GM23338 (cell line): ENCODE data around the gene MAD1L1. TPM values are rescaled to one million over a fixed set of nuclear protein-coding genes. Genes with fewer than 3 reads are reported as not detected.

Source experiments
- ATAC-seq: fragments of 200-7000 bp; cut with Tn5 transposase; 3 replicates; pipeline ENCODE4 v1.9.1; 2020
- DNase-seq: peaks from one replicate; pipeline ENCODE4 v3.0.0-alpha.2; 2015; ENCODE audit warnings: low spot score
- H2AFZ ChIP-seq: fragments of 200-600 bp; sonication (generic); 2 replicates; pipeline ENCODE4 v1.8.0; 2016; ENCODE audit warnings: antibody characterized with exemption, mild to moderate bottlenecking, moderate library complexity
- H3F3A ChIP-seq: fragments of 200-600 bp; sonication (generic); replicated peaks from 2 replicates; pipeline ENCODE4 v1.8.0; 2017; ENCODE audit warnings: antibody characterized with exemption, mixed run types, low read depth
- H3K27ac ChIP-seq: fragments of 200-600 bp; sonication (generic); 2 replicates; pipeline ENCODE4 v1.6.1; 2016; ENCODE audit warnings: low read depth
- H3K27me3 ChIP-seq: fragments of 200-600 bp; sonication (generic); 2 replicates; pipeline ENCODE4 v1.8.0; 2016; ENCODE audit warnings: mild to moderate bottlenecking, mixed run types, moderate library complexity; ENCODE audit not compliant: insufficient read depth
- H3K36me3 ChIP-seq: fragments of 200-600 bp; sonication (generic); 2 replicates; pipeline ENCODE4 v1.8.0; 2016; ENCODE audit warnings: mild to moderate bottlenecking; ENCODE audit not compliant: insufficient read depth
- H3K4me1 ChIP-seq: fragments of 200-600 bp; sonication (generic); 2 replicates; pipeline ENCODE4 v1.8.0; 2016; ENCODE audit warnings: mild to moderate bottlenecking, moderate library complexity; ENCODE audit not compliant: insufficient read depth
- H3K4me2 ChIP-seq: fragments of 200-600 bp; sonication (generic); 2 replicates; pipeline ENCODE4 v1.7.1; 2017; ENCODE audit warnings: mixed run types
- H3K4me3 ChIP-seq: fragments of 200-600 bp; sonication (generic); 2 replicates; pipeline ENCODE4 v1.6.1; 2016; ENCODE audit warnings: mixed run types
- H3K79me2 ChIP-seq: fragments of 200-600 bp; sonication (generic); replicated peaks from 2 replicates; pipeline ENCODE4 v1.8.0; 2017; ENCODE audit warnings: mild to moderate bottlenecking; ENCODE audit not compliant: insufficient read depth
- H3K9me2 ChIP-seq: fragments of 200-600 bp; sonication (generic); 2 replicates; pipeline ENCODE4 v1.8.0; 2017; ENCODE audit not compliant: insufficient read depth
- H4K20me1 ChIP-seq: fragments of 200-600 bp; sonication (generic); replicated peaks from 2 replicates; pipeline ENCODE4 v1.8.0; 2017; ENCODE audit warnings: mild to moderate bottlenecking; ENCODE audit not compliant: insufficient read depth
- H3K27ac Mint-ChIP-seq: 2 replicates; pipeline ENCODE4 v1.8.0; 2020; ENCODE audit warnings: inconsistent platforms, mild to moderate bottlenecking, moderate library complexity, mixed read lengths
- H3K27me3 Mint-ChIP-seq: 3 replicates; pipeline ENCODE4 v1.8.0; 2022; ENCODE audit warnings: low read depth, mild to moderate bottlenecking, moderate library complexity, mixed read lengths, inconsistent platforms; ENCODE audit not compliant: insufficient read depth, poor library complexity
- H3K36me3 Mint-ChIP-seq: 3 replicates; pipeline ENCODE4 v1.8.0; 2021; ENCODE audit warnings: low read depth, mild to moderate bottlenecking, inconsistent platforms, moderate library complexity, mixed read lengths
- H3K4me1 Mint-ChIP-seq: 3 replicates; pipeline ENCODE4 v1.8.0; 2020; ENCODE audit warnings: mild to moderate bottlenecking, inconsistent platforms, mixed read lengths
- H3K4me3 Mint-ChIP-seq: 3 replicates; pipeline ENCODE4 v1.8.0; 2021; ENCODE audit warnings: moderate library complexity, mild to moderate bottlenecking, inconsistent platforms, mixed read lengths
- H3K9me3 Mint-ChIP-seq: 3 replicates; pipeline ENCODE4 v1.8.0; 2020; ENCODE audit warnings: moderate library complexity, mild to moderate bottlenecking, inconsistent platforms, mixed read lengths
- CREB1 ChIP-seq: fragments of 250-450 bp; sonication (Bioruptor Pico); IDR thresholded peaks from 2 replicates; pipeline ENCODE4 v1.5.0; 2020; ENCODE audit warnings: low read depth, mild to moderate bottlenecking, moderate library complexity
- EZH2 ChIP-seq: fragments of 200-600 bp; sonication (generic); IDR thresholded peaks from one replicate; pipeline ENCODE4 v1.8.0; 2017; ENCODE audit warnings: antibody characterized with exemption, mild to moderate bottlenecking, low read depth; ENCODE audit not compliant: unreplicated experiment
- EZH2phosphoT487 ChIP-seq: fragments of 200-600 bp; sonication (generic); IDR thresholded peaks from one replicate; pipeline ENCODE4 v1.8.1; 2018; ENCODE audit warnings: antibody characterized with exemption; ENCODE audit not compliant: unreplicated experiment
- JUNB ChIP-seq: IDR thresholded peaks from one replicate; pipeline ENCODE4 v1.6.1; 2016; ENCODE audit warnings: antibody characterized with exemption; ENCODE audit not compliant: unreplicated experiment
- NANOG ChIP-seq: IDR thresholded peaks from 2 replicates; pipeline ENCODE4 v1.6.1; 2016; ENCODE audit warnings: antibody characterized with exemption, borderline replicate concordance
- POLR2AphosphoS5 ChIP-seq: IDR thresholded peaks from 2 replicates; pipeline ENCODE4 v1.6.1; 2016; ENCODE audit warnings: antibody characterized with exemption, low read depth
- STAT1 ChIP-seq: IDR thresholded peaks from one replicate; pipeline ENCODE4 v1.6.1; 2016; ENCODE audit warnings: antibody characterized with exemption; ENCODE audit not compliant: unreplicated experiment
- ZNF114 ChIP-seq: fragments of 250-450 bp; sonication (Bioruptor Pico); IDR thresholded peaks from 2 replicates; pipeline ENCODE4 v1.5.0; 2020; ENCODE audit warnings: mild to moderate bottlenecking, moderate library complexity
- ZNF331 ChIP-seq: fragments of 250-450 bp; sonication (Bioruptor Pico); IDR thresholded peaks from 2 replicates; pipeline ENCODE4 v1.5.0; 2020; ENCODE audit warnings: low read depth, mild to moderate bottlenecking, moderate library complexity
- ZNF462 ChIP-seq: fragments of 250-450 bp; sonication (Bioruptor Pico); IDR thresholded peaks from 2 replicates; pipeline ENCODE4 v1.5.0; 2020; ENCODE audit warnings: mild to moderate bottlenecking, moderate library complexity
- polyA plus RNA-seq: library from polyadenylated mRNA; unstranded; fragments of >200 nt; fragmentation: Nextera tagmentation; extraction: Ambion mirVana; gene quantifications from 2 replicates; pipeline ENCODE4 v1.2.1, GENCODE V29; 2016
- total RNA-seq: library from RNA; depleted of rRNA; stranded (reverse); fragments of >200 nt; shearing (Covaris generic); gene quantifications from 2 replicates; pipeline ENCODE4 v1.2.3, GENCODE V29; 2014
- TF ChIP-seq, protein P1 (sequence below): IDR thresholded peaks from 2 replicates; pipeline ENCODE4 v1.6.1; 2016; ENCODE audit warnings: antibody characterized with exemption
- TF ChIP-seq, protein P2 (sequence below): IDR thresholded peaks from one replicate; pipeline ENCODE4 v1.6.1; 2018; ENCODE audit warnings: antibody characterized with exemption; ENCODE audit not compliant: unreplicated experiment
- TF ChIP-seq, protein P3 (sequence below), 2 experiments: fragments of 200-600 bp in 1 of 2; sonication (generic) in 1 of 2; conservative IDR thresholded peaks; 2 replicates each; pipeline versions ENCODE4 v1.5.1 to v1.6.1; 2016 to 2017; ENCODE audit warnings: antibody characterized with exemption in 2 of 2, low read depth in 2 of 2, mild to moderate bottlenecking in 2 of 2, moderate library complexity in 1 of 2

Gene MAD1L1
- total and polyA plus RNA-seq, 2 experiments from 2014 or later: 40.3 to 59.3 TPM

DNA sequence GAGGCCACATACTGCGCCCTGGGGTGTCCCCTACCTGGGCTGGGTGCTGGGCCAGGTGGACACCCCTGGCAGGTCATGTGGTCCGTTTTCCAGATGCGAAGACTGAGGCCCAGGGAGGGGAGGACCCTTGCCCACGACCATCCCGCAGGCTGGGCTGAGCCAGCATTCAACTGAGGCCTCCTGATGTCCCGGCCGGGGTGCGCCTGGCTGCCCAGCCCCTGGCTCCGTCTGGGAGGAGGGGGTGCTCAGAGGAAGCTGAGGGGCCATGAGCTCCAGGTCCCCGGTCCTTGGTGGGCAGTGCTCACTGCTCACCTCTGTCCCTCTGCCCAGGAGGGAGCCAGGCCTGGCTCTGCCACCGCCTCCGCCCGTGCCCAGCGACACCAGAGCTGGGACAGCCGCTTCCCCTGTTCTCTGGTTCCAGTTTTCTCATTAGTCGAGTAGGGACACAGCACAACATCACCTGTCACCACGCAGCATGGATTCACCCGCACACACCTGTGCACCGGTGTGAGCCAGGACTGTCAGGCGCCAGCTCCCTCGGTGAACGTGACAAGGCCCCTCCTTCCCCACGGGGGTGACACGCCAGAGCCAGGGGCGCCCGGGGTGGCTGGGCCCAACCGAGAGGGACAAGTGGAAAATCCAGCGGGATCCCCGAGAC is 423.0 kb downstream of the MAD1L1 start:
- ATAC-seq: no peak
- H3K4me3 ChIP-seq: no peak overlapping the region
- Mint-ChIP-seq H3K27ac (no peak overlapping the region), H3K4me1 (peaks cover 3% of the 10 kb centered on the region), H3K9me3 (no peaks in the 10 kb centered on the region; the same call in 2 of the 3 replicates), H3K4me3 (no peak overlapping the region), H3K27me3 (peaks cover 6% of the 10 kb centered on the region), H3K36me3 (no peaks in the 10 kb centered on the region)
- no peaks in the 10 kb centered on the region for H4K20me1 ChIP-seq
- no peak overlapping the region for H3K4me2 ChIP-seq
- H3K4me1 ChIP-seq: no peaks in the 10 kb centered on the region
- no peak overlapping the region for H2AFZ ChIP-seq
- H3K27ac ChIP-seq: no peak overlapping the region
- H3F3A ChIP-seq: no peaks in the 10 kb centered on the region
- no peaks in the 10 kb centered on the region for H3K36me3 ChIP-seq
- H3K27me3 ChIP-seq: no peaks in the 10 kb centered on the region
- no peaks in the 10 kb centered on the region for H3K79me2 ChIP-seq
- TF ChIP-seq EZH2phosphoT487 (no peak), ZNF114 (CRISPR knock-in tag) (no peak), STAT1 (no peak), NANOG (no peak), JUNB (no peak), EZH2 (no peak), ZNF462 (CRISPR knock-in tag) (no peak), ZNF331 (CRISPR knock-in tag) (no peak), POLR2AphosphoS5 (no peak), CREB1 (CRISPR knock-in tag) (no peak)
- TF ChIP-seq, protein P1, sequence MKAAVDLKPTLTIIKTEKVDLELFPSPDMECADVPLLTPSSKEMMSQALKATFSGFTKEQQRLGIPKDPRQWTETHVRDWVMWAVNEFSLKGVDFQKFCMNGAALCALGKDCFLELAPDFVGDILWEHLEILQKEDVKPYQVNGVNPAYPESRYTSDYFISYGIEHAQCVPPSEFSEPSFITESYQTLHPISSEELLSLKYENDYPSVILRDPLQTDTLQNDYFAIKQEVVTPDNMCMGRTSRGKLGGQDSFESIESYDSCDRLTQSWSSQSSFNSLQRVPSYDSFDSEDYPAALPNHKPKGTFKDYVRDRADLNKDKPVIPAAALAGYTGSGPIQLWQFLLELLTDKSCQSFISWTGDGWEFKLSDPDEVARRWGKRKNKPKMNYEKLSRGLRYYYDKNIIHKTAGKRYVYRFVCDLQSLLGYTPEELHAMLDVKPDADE: no peak
- TF ChIP-seq, protein P2, sequence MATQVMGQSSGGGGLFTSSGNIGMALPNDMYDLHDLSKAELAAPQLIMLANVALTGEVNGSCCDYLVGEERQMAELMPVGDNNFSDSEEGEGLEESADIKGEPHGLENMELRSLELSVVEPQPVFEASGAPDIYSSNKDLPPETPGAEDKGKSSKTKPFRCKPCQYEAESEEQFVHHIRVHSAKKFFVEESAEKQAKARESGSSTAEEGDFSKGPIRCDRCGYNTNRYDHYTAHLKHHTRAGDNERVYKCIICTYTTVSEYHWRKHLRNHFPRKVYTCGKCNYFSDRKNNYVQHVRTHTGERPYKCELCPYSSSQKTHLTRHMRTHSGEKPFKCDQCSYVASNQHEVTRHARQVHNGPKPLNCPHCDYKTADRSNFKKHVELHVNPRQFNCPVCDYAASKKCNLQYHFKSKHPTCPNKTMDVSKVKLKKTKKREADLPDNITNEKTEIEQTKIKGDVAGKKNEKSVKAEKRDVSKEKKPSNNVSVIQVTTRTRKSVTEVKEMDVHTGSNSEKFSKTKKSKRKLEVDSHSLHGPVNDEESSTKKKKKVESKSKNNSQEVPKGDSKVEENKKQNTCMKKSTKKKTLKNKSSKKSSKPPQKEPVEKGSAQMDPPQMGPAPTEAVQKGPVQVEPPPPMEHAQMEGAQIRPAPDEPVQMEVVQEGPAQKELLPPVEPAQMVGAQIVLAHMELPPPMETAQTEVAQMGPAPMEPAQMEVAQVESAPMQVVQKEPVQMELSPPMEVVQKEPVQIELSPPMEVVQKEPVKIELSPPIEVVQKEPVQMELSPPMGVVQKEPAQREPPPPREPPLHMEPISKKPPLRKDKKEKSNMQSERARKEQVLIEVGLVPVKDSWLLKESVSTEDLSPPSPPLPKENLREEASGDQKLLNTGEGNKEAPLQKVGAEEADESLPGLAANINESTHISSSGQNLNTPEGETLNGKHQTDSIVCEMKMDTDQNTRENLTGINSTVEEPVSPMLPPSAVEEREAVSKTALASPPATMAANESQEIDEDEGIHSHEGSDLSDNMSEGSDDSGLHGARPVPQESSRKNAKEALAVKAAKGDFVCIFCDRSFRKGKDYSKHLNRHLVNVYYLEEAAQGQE: no peak
- TF ChIP-seq, protein P3, sequence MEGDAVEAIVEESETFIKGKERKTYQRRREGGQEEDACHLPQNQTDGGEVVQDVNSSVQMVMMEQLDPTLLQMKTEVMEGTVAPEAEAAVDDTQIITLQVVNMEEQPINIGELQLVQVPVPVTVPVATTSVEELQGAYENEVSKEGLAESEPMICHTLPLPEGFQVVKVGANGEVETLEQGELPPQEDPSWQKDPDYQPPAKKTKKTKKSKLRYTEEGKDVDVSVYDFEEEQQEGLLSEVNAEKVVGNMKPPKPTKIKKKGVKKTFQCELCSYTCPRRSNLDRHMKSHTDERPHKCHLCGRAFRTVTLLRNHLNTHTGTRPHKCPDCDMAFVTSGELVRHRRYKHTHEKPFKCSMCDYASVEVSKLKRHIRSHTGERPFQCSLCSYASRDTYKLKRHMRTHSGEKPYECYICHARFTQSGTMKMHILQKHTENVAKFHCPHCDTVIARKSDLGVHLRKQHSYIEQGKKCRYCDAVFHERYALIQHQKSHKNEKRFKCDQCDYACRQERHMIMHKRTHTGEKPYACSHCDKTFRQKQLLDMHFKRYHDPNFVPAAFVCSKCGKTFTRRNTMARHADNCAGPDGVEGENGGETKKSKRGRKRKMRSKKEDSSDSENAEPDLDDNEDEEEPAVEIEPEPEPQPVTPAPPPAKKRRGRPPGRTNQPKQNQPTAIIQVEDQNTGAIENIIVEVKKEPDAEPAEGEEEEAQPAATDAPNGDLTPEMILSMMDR (conservative IDR thresholded peaks at IDR 0.05; ENCODE audit: low read depth in 2 of 2): no peak
- no peak for DNase-seq
- no peaks in the 10 kb centered on the region for H3K9me2 ChIP-seq
